Stimulated activated CD4-positive, alpha-beta T cell treated with anti-CD3 and anti-CD28 coated beads, Interleukin-4, amount 100 ng/mL, for 24 hours (primary cell): ENCODE data around the gene FRYL.
"Not testable (repeated sequence)": the region's sequence is repeated elsewhere in the genome, so short reads cannot be mapped to it uniquely, and the experiment has no call there.

Source experiments
- DNase-seq: peaks from one replicate; pipeline ENCODE4 v3.0.0-alpha.2; 2020

FRYL gene

DNA sequence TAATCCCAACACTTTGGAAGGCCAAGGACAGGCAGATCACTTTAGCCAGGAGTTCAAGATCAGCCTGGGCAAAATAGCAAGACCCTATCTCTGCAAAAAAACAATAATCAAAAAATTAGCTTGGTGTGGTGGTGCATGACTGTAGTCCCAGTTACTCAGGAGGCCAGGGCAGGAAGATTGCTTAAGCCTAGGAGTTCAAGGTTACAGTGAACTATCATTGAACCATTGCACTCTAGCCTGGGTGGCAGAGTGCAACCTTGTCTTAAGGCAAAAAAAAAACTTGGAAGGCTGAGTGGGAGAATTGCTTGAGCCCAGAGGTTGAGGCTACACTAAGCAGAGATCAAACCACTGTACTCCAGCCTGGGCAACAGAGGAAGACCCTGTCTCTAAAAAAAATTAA is 5.2 kb upstream of the FRYL start:
- no peak for DNase-seq

DNA sequence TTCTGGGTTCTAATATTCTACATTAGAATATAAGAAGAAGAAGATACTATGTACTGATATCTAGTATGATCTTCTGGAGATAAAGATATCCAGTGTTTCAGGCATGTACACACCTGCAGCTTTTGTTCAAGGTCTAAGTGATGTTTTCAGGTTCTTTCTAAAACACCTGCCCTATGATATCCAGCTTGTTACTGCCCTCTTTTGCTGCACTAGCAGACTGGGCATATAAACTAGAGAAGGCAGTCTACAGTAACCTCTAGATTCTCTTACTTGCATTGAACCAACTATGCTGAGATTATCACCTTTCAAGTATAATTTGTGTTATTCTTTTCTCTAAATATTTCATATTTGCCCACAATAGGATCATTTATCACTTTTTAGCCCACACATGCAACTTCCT is 1.9 kb upstream of the FRYL start:
- no peak for DNase-seq

DNA sequence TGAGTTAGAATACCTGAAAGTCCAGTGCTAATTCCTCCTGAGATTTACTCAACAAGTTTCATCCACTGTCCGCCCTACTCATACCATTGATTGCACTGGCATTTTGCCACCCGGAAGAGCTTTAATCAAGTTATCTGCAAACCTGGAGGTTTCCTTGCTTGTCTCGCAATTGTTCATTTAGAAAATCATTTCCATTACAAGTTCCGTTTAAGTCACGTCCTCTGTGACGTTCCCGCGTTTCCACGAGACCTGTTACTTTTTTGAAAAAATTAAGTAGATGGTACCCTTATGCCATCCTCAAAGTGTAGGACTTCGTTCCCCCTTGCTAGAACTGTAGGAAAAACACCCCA is 761 bp upstream of the FRYL start:
- DNase-seq: peak; percentile 46

DNA sequence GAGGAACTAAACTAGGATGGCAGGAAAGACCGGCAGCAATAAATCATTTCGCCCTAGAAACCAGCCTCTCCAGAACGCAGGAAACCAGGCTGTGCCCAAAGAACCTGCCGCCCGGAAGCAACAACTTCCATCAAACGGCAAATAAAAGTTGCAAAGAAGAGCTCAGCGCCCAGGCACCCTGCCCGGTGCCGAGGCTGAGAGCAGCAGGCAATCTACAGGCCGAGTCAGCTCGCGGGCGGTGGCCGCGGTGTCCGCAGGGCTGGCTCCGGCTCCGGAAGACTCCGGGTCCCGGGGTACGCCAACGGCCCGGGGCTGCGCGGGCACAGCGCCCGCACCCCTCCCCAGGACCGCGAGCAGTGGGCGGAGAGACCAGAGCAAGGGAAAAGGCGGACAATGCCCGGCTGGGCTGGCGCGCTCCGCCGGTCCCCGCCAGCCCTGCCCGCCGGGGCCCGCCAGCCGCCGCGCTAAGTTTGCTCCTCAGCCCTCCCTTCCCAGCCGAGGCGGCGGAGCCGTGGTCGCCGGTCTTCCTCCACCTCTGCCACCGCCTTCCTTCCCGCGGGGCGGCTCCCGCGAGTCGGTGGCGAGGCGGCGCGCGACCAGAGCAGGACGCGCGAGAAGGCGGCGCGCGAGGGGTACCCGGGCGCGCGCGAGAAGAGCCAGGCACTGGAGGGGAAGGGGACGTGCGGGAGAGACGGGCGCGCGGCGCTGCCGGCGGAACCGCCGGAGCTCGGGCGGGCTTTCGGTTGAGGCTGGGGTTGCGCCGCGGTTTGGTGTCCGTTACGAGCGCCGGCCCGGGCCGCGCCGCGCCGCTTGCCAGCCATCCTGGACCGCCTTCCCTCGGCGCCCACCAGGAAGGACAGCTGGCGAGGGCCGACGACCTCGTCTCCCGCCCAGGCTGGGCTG is 733 bp downstream of the FRYL start:
- peak; percentile 61 for DNase-seq

DNA sequence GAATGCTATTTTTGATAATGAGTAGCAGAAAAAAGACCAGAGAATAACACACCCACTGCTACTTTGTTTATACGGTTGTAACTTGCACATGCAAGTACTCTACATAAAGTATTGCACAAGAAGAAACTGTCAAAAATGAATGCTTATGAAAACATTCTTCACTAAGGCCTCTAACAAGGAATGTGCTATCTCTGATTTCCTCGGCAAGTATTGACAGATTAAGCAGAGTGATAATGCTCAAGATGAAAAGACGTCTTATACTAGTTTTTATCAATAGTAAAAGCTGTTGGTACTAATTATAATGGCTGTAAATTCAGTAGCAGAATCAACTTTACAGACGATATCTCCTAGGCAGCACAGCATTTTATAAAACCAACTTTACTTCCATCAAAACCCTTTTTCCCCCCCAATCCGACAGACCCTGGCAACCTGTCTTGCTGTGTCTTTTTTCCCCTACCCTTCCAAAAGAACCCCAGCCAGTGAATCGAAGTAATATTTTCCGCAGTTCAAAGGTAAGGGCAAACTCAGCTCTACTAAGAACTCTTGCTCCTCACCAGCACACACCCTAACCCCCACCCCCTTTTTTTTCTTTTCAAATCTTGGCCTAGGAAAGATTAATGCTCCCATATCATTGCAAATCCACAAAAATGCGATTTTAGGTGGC is 1.5 kb downstream of the FRYL start:
- DNase-seq: no peak

DNA sequence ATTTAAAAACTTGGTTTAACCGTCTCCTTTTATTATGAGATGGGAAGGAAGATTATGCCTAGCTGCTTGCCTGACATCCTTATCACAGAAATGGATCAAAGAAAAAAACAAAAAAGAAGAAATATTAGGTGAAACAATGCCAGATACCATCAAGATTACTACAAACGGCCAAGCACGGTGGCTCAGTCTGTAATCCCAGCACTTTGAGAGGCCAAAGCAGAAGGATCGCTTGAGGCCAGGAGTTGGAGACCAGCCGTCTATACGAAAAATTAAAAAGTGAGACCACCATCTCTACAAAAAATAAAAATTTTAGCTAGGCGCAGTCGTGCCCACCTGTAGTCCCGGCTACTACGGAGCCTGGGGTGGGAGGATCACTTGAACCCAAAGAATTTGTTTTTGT is 2.3 kb downstream of the FRYL start:
- DNase-seq: no peak

DNA sequence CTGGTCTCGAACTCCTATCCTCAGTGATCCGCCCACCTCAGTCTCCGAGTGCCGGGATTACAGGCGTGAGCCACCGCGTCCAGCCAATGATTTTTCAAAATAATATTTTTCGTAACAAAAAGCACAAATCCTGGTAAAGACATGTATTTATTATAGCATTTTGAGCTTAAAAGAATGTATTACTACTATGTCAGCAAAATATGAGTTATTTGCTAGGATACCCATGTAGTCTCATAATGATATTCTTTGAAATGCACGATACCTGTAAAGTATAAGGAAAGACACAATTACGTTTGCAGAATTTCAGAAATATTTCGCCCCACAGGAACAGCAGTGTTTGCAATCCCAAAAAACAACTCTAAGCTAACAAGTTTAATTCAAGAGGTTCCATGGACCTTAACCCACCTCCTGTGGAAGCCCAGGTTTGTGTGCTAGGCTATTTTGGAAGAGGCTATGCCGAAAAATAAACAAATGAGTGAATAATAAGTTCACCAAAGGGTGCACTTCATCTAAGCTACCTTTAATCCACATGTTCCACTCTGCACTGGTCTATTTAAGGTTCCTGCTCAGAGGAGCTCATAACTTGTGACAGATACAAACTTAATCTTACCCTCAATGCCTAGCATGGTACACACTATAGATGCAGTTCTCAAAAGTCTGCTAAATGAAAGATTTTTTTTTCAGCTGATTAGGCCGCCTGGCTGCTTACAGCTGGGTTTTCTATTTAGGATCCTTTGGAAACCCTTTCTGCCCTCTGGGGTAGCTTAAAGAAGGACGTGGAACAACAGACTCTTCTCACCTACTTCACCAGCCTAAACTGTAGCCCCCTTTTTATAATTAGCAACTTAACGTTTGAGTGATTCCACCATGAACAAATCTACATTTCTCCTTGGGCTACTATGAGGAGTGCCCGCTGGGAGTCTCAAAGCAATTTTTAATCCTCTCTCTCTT is 5.0 kb downstream of the FRYL start:
- no peak for DNase-seq

DNA sequence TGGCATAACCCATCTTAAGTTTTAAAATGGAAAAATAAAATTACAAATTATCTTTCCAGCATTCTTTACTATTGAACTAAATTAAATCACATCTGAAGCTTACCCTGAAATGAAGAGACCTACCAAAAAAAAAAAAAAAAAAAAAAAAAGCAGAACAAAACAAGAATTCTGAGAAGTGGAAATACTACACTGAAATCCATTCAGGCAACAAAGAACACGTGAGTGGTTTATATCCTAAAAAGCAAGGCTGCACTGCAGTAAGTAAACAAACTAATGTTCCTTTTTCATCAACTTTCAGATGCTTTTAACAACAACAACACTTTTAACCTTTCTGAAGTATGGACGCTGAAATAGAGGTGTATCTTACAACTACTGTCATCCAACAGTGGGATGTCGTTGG is 7.5 kb downstream of the FRYL start:
- no peak for DNase-seq

DNA sequence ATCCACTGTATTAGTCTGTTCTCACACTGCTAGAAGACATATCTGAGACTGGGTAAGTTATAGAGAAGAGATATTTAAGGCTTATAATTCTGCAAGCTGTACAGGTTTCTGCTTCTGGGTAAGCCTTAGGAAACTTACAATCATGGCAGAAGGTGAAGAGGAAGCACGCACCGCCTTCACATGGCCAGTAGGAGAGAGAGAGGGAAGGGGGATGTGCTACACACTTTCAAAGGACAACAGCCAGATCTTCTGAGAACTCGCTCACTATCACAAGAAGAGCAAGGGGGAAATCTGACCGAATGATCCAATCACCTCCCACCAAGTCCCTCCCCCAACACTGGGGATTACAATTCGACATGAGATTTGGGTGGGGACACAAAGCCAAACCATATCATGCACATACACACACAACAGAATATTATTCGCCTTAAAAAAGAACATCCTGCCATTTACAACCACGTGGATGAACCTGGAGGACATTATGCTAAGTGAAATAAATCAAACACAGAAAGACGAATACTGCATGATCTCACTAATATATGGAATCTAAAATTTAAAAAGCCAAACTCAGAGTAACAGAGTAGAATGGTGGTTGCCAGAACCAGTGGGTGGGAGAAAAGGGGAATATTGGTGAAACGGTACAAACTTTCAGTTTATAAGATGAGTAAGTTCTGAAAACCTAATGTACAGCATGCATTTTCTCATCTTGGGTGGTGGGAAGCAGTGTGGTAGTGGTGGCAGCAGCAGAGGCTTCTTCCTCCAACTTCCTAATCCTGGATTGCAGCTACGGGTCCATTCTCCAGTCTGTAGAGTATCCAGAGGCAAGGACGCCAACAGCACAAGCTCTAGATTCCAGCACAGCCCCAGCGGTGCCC is 12.8 kb downstream of the FRYL start:
- no peak for DNase-seq

DNA sequence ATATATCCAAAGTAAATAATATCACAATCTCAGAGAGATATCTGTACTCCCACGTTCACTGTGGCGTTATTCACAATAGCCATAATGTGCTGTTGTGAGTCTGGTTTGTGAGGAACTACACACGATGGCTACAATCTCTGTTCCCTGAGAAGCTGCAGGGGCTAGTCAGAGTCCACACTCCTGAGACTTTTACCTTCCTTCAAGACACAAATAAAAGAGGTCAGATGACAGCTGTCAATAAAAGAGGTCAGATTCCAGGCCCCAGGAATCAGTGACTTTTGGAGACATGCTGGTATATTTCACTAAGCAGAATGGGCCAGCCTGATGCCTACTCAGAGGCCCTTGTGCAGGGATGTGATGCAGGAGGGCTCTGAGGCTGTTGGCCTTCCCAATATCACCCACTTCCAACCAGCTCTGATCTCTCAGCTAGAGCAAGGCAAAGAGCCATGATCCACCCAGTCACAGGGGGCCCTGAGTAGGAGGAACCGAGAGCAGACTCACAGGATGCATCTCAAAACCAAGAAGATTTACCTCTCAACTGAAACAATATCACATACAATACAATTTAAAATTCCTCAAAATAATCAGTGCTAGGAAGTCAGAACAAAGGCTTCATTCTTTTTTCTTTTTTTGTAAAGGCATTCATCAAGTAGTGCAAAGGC is 13.8 kb downstream of the FRYL start:
- DNase-seq: peak; percentile 15

DNA sequence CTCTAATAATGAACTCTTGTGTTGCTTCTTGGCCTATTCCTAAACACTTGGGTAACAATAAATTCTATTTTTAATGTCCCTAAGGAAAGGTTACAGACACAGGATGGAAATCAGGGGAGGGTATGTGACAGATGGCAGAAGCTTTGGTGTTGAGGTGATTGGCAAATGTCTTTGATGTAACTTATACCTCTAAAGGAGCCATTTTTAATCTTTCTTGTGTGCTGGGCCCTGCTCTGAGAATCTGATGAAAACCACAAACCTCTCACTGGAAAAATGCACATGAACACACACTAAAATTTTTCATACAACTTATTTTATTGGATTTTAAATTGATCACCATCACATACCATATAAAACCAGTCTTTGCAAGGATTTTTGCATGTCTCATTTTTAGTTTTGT is 17.7 kb downstream of the FRYL start:
- DNase-seq: no peak

DNA sequence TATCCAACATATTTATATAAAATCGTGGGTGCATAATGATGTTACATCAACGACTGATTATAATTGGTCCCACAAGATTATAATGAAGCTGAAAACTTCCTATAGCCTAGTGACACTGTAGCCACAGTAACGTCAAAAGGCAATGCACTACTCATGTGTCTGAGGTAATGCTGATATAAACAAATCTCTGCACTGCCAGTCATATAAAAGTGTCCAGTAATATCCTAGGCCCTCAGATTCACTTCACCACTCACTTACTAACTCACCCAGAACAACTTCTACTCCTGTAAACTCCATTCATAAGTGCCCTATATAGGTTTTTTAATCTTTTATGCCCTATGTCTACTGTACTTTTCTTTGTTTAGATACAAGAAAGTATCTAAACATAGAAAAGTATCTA is 18.8 kb downstream of the FRYL start:
- no peak for DNase-seq

DNA sequence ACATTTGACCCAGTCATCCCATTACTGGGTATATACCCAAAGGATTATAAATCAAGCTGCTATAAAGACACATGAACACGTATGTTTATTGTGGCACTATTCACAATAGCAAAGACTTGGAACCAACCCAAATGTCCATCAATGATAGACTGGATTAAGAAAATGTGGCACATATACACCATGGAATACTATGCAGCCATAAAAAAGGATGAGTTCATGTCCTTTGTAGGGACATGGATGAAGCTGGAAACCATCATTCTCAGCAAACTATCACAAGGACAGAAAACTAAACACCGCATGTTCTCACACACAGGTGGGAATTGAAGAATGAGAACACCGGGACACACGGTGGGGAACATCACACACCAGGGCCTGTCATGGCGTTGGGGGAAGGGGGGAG is 21.4 kb downstream of the FRYL start:
- not testable (repeated sequence) for DNase-seq

DNA sequence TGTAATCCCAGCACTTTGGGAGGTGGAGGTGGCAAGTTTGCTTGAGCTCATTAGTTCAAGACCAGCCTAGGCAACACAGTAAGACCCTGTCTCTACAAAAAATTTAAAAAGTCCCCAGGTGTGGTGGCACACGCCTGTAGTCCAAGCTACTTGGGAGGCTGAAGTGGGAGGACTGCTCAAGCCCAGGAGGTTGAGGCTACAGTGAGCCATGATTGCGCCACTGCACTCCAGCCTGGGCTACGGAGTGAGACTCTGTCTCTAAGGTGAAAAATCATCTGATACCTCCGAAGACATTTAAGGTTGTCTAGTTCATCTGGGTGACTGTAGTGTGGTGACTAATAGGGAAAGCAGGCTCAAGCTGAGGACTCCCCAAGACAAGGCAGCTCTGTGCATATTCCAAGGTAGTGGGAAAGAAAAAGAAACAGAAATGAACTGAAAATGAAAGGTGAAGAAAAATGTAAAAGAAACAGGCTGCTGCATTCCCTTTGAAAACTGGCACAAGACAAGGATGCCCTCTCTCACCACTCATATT is 23.3 kb downstream of the FRYL start:
- no peak for DNase-seq

DNA sequence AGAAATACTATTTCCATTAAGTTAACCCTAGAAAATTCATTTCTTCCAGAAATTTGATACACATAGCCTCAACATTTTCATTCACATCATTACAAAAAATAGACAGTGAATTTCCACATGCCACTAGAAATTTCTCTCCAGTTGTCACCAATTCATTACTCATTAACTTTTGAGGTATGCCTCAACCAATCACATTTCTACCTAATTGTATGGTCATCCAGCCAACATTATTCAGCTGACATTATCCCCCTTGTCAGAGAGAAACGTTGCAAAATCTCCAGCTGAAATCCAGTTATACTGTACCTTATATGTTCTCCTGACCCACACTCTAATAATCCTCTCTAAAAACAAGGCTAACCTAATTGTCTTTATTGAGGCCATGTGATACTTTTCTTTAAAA is 24.8 kb downstream of the FRYL start:
- DNase-seq: no peak

DNA sequence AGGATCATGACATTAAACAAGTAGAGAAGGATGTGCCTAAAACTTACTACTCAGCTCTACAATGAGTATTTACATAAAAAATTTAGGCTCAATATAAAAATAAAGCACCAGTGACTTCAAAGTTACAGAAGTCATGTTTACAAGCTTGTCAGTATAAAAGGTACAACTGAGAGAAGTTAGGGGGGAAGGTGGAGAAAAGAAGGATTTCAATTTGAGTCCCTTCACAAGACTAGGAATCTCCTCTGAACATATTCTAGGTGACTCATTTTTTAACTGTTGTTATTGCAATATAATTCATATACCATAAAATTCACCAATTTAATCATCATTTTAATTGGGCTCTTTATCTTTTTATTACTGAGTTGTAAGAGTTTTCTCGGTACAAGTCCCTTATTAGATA is 26.9 kb downstream of the FRYL start:
- DNase-seq: no peak

DNA sequence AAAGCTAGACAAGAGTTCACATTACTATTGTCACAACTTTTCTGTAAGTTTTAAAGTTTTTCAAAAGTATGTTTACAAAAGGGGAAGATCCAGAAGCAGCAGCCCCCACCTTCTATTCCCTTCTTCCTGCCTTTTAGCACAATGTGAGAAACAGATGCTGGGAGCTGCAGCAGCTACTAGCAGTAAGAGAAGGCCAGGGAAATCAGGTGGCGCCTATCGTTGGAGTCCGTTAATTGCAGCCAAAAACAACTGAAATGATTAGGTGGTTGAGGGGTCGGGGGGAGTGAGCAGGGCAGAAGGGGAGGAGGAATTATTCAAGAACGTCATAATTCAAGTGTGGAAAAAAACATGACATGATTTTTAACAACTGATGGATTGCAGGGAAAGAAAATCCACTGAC is 27.4 kb downstream of the FRYL start:
- DNase-seq: no peak

DNA sequence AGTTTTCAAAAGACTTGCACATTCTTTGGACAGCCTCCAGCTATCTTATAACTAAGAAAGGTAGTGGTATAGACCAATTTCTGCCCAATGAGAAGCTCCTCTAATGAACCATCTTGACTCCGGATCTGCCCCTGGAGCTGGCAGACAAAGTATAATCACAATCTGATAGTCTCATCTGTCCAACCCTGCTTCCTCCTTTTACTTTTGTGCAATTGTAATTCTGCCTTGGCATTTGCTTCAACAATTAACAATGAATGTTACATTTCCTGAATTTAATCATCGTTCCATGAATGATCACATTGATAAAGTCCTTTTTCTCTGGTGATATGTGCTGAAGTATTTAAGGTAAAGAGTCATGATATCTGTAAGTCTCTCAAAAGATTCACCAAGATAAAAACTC is 27.8 kb downstream of the FRYL start:
- DNase-seq: no peak

DNA sequence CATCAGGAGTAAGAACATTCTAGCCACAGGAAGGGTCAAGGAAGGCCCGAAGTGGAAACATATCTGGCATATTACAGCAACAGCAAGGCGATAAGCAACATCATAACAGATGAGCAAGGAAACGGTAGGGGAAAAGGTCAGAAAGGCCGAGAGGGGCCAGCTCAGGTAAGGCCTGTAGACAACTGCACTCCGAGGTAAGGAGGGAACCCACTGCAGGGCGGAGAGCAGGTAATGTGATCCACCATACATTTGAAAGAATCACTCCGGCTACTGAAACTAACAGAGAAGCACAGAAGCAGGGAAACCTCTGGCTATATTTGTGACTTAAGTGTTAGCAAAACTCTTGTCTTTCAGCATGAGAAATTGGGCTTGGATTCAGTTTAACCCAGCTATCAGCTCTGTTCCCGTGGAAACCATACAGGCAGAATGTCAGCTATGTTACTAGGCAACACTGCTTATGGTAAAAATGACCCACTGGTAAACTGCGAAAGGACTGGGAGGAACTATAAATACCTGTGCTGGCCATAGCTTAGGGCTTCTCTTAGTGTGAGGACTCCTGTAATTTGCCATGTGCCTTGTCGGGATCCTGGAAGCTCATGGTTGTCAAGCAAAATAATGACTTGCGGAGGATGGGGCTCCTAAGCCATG is 31.0 kb downstream of the FRYL start:
- no peak for DNase-seq

DNA sequence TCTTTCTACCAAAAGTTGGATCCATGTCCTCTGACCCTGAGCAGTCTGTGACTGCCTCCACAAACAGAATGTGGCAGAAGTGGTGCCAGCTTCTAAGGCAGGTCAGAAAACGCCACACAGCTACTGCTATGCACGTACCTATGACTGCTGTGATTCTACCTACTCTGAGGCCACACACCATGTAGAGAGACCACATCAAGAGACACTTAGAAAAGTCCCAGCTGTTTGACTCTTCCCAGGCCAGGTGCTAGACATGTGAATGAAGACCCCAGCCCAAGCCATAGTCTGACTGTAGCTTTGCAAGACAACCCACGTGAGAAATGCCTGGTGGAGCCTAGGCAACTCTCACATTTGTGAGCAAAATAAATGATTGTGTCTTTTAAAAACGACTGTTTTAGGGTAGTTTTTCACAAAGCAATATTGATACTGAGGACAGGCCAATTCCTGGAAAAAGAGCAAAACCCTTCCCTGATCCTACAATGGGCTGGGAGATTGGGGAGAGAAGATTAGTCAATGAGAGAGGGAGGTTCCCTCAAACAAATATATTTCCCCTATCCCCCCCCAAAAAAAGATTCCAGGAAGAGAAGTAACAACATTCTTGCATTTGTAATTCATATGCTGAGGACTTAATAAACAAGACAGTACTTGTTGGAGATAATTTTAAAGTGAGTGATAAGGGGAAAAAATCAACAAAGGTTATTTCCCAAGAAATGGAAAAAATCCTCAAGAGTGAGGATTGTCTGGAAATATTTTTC is 33.3 kb downstream of the FRYL start:
- no peak for DNase-seq
